ENCODE data around the gene OR5K1.

Gene OR5K1

DNA sequence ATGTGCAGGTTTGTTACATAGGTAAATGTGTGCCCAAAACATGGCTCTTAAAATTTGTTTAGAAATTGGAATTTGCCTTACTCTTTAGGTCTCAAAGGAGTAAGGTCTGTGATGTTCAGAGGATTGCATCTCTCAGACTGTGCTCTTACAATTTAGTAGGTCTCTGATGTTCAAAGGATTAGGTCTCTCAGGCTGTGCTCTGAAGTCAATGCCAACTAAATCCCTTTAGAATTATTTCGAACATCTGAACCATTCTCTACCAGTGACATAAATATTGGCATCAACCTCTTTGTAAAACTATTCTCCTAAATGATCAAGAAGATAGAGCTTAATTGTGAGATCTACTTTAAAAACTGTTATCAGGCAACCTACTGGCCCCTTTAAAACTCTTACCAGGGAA, at the start of gene OR5K1:
Gene OR5K1, plus strand, starts transcription at position 301 of the 400 bp plus-strand sequence. CDS start 6,376 bp downstream, outside the sequence.
- Mint-ChIP-seq H3K9me3 (peaks cover 7% of the 10 kb centered on the region), H3K27ac (no peak within 1 kb of the TSS), H3K27me3 (ENCODE audit: low read depth) (peaks cover 11% of the 10 kb centered on the region), H3K4me1 (ENCODE audit: low read depth) (no peaks in the 10 kb centered on the region), H3K36me3 (ENCODE audit: low read depth) (peaks cover 1% of the 10 kb centered on the region), H3K4me3 (no peak within 1 kb of the TSS)

DNA sequence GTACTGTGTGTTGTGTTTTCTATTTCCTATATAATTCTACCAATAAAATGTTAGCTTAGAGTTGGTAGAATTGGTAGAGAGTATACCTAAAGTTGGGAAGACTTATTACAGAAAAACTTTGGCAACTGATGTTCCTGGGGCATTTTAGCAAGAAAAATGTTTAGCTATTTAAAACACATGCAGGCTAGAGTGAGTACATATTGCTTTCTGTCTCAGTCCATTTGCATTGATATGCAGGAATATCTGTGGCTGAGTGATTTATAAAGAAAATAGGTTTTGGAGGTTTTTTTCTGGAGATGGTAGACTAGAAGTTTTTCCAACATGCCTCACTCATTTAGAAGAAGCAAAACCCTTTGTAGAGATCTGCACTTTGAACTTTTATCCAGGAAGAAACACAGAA, 30.4 kb upstream of the OR5K1 start:
- Mint-ChIP-seq H3K27ac (no peak overlapping the region), H3K9me3 (peaks cover 23% of the 10 kb centered on the region), H3K4me3 (no peak overlapping the region), H3K4me1 (ENCODE audit: low read depth) (no peaks in the 10 kb centered on the region), H3K27me3 (ENCODE audit: low read depth) (no peaks in the 10 kb centered on the region), H3K36me3 (ENCODE audit: low read depth) (peaks cover 4% of the 10 kb centered on the region)

DNA sequence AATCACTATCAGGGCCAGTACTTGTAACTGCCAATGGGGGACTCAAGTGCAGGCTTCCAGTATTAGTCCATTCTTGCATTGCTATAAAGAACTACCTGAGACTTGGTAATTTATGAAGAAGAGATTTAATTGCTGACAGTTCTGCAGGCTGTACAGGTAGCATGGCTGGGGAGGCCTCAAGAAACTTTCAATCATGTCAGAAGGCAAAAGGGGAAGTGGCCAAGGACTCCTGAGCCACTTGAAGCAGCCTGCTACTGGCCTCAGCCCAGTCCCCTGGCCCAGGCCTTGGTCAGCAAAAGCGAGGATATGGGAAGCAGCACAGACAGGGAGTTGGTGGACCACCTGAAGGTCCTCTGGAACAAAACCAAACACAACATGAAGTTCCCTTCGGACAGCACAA, 29.2 kb upstream of the OR5K1 start:
- H3K36me3 Mint-ChIP-seq (ENCODE audit: low read depth), result peaks cover 4% of the 10 kb centered on the region
- no peak overlapping the region for H3K27ac Mint-ChIP-seq
- H3K4me1 Mint-ChIP-seq (ENCODE audit: low read depth), result no peaks in the 10 kb centered on the region
- H3K9me3 Mint-ChIP-seq, result peaks cover 23% of the 10 kb centered on the region
- peaks cover 6% of the 10 kb centered on the region for H3K27me3 Mint-ChIP-seq (ENCODE audit: low read depth)
- no peak overlapping the region for H3K4me3 Mint-ChIP-seq

DNA sequence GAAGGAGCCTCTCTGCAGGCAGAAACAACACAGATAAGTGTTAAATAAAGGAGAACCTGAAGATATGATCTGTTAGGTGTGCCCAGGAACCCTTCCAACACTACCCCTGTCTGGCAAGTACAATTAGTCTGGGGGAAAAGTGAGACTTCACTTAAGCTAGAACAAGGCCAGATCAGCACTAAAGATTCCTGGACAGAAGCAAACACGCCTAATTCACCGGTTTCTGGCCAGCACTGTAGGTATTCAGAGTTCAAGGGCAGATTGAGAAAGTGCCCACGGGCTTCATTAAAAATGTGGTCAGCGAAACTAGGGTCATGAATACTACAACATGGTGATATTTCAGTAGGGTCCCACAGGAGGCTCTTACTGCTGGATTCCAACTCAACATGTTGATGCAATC, 28.6 kb upstream of the OR5K1 start:
- Mint-ChIP-seq H3K4me1 (ENCODE audit: low read depth) (no peaks in the 10 kb centered on the region), H3K27ac (no peak overlapping the region), H3K9me3 (peaks cover 16% of the 10 kb centered on the region), H3K27me3 (ENCODE audit: low read depth) (peaks cover 6% of the 10 kb centered on the region), H3K4me3 (no peak overlapping the region), H3K36me3 (ENCODE audit: low read depth) (no peaks in the 10 kb centered on the region)

DNA sequence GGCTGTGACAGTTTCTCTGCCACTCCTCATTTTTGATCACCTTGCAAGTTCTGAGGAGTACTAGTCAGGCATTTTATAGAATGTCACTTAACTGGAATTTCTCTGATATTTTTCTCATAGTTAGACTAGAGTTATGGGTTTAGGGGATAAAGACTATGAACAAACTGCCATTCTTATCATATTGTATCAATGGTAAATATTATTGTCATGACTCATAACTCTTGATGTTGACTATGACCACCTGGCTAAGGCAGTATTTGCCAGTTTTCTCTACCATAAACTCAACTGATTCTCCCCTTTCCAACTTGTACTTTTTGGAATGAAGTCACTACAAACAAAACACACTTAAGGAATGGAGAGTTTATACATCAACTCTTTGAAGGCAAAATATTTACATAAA, 22.7 kb upstream of the OR5K1 start:
- no peaks in the 10 kb centered on the region for H3K9me3 Mint-ChIP-seq
- H3K27me3 Mint-ChIP-seq (ENCODE audit: low read depth), result peaks cover 50% of the 10 kb centered on the region
- no peaks in the 10 kb centered on the region for H3K4me1 Mint-ChIP-seq (ENCODE audit: low read depth)
- H3K4me3 Mint-ChIP-seq, result no peak overlapping the region
- no peak overlapping the region for H3K27ac Mint-ChIP-seq
- no peaks in the 10 kb centered on the region for H3K36me3 Mint-ChIP-seq (ENCODE audit: low read depth)

DNA sequence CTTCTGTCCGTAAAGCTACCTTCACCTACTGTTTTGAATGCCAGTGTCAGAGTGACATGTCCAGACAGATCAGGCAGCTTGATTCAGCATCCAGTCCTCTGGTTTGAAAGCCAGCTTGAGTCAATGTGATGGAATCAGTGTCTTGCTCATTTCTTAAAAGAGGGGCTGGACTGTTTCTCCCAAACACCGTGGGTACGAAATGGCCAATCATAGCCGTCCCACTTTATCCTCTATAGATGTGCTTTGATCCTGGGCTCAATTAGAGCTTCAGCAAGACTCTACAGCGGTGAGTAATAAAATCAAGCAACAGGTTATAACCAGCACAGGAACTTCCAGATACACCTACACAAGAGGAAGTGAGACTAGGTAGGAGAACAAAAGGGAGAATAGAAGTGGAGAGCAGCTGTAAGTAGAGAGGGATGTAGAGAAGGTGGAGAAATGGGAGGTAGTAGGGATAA, 17.0 kb upstream of the OR5K1 start:
- Mint-ChIP-seq H3K4me3 (no peak overlapping the region), H3K36me3 (ENCODE audit: low read depth) (peaks cover 1% of the 10 kb centered on the region), H3K9me3 (no peaks in the 10 kb centered on the region), H3K4me1 (ENCODE audit: low read depth) (peaks cover 8% of the 10 kb centered on the region), H3K27me3 (ENCODE audit: low read depth) (peaks cover 40% of the 10 kb centered on the region), H3K27ac (no peak overlapping the region)

DNA sequence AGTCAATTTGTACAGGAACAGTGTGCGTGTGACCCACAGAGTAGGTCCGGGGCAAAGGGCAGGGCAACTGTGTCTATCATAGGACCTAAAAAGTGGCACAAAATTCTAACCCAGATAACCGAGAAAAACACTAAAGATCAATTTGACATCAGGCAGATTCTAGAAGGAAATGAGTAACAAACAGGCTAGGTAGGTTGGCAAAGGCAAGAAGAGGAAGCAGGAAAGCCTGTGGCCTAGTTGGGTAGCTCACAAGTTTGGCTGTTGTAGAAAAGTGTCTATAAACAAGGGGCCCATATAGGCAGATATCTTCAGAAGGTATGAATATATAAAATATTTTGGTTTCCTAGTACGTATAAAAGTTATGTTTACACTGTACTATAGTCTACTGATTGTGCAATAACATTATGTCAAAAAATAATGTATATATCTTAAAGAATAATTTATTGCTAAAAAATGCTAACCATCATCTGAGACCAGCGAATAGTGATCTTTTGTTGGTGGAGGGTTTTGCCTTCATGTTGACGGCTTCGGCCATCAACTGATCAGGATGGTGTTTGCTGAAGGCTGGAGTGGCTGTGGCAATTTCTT, 13.3 kb upstream of the OR5K1 start:
- Mint-ChIP-seq H3K4me1 (ENCODE audit: low read depth) (peaks cover 8% of the 10 kb centered on the region), H3K4me3 (no peak overlapping the region), H3K27me3 (ENCODE audit: low read depth) (peaks cover 18% of the 10 kb centered on the region), H3K9me3 (no peaks in the 10 kb centered on the region), H3K36me3 (ENCODE audit: low read depth) (peaks cover 1% of the 10 kb centered on the region), H3K27ac (no peak overlapping the region)

DNA sequence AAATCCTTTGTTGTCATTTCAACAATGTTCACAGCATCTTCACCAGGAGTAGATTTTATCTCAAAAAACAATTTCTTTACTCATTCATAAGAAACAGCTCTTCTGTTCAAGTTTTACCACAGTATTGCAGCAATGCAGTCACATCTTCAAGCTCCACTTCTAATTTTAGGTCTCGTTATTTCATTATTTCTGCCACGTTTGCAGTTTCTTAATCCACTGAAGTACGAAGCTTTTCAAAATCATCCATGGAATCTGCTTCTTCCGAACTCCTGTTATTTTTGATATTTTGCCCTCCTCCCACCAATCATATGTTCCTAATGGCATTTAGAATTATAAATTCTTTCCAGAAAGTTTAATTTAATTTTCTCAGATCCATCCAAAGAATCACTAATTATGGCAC, 12.6 kb upstream of the OR5K1 start:
- no peak overlapping the region for H3K4me3 Mint-ChIP-seq
- H3K4me1 Mint-ChIP-seq (ENCODE audit: low read depth), result peaks cover 8% of the 10 kb centered on the region
- peaks cover 1% of the 10 kb centered on the region for H3K36me3 Mint-ChIP-seq (ENCODE audit: low read depth)
- H3K27ac Mint-ChIP-seq, result no peak overlapping the region
- no peaks in the 10 kb centered on the region for H3K9me3 Mint-ChIP-seq
- H3K27me3 Mint-ChIP-seq (ENCODE audit: low read depth), result peaks cover 17% of the 10 kb centered on the region

DNA sequence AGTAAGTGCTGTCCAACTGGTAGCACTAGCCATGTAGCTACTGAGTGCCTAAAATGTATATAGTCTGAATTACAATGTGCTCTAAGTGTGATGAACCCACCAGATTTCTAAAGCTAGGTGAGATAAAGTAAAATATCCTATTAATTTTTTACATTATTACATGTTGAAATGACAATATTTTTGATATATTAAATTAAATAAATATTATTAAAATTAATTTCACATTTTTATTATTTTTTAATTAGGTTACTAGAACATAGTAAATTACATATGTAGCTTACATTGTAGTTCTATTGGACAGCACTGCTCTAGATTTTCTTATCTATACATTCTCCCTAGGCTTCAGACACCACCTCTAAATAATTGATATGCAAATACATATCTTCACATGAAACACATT, 9.2 kb upstream of the OR5K1 start:
- peaks cover 3% of the 10 kb centered on the region for H3K4me1 Mint-ChIP-seq (ENCODE audit: low read depth)
- H3K27me3 Mint-ChIP-seq (ENCODE audit: low read depth), result peaks cover 14% of the 10 kb centered on the region
- H3K36me3 Mint-ChIP-seq (ENCODE audit: low read depth), result peaks cover under 1% of the 10 kb centered on the region
- peaks cover 2% of the 10 kb centered on the region for H3K9me3 Mint-ChIP-seq
- no peak overlapping the region for H3K4me3 Mint-ChIP-seq
- no peak overlapping the region for H3K27ac Mint-ChIP-seq

DNA sequence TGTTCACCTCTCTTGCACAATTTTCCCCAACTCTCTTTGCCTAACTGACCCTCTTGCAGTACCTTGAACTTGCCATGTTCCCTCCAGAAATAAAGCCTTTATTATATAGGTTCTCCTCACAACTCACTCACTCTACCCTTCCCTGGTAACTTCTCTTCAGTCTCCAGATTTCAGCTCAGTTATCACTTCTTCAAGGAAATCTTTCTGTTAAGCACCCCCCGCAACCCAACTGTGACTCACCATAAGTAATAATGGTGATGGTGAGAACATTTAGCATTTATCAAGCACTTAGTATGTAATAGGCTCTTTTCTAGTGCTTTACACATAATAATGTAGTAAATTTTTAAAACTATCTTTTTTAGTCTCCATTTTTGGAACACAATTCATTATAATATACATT, 8.1 kb upstream of the OR5K1 start:
- H3K9me3 Mint-ChIP-seq, result peaks cover 5% of the 10 kb centered on the region
- no peak overlapping the region for H3K4me3 Mint-ChIP-seq
- peaks cover 1% of the 10 kb centered on the region for H3K36me3 Mint-ChIP-seq (ENCODE audit: low read depth)
- no peak overlapping the region for H3K27ac Mint-ChIP-seq
- H3K27me3 Mint-ChIP-seq (ENCODE audit: low read depth), result peaks cover 14% of the 10 kb centered on the region
- no peaks in the 10 kb centered on the region for H3K4me1 Mint-ChIP-seq (ENCODE audit: low read depth)

DNA sequence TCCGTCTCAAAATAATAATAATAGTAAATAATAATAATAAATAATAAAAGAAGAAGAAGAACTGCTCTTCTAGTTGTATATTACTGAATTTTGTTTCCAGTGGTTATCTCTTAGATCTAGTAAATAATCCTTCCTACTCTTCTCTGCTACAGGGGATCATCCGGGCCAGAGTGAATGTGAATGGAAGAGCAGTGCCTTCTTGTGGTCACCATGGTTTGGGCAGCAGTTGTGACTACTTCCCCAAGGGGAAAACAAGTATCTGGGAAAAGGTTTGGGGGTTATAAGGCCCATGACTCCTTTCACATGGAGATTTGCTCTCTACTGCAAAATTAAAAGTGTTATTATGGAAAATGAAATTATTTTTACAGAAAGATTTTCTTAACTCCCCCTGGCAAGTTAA, 5.5 kb upstream of the OR5K1 start:
- H3K9me3 Mint-ChIP-seq, result peaks cover 5% of the 10 kb centered on the region
- peaks cover 19% of the 10 kb centered on the region for H3K27me3 Mint-ChIP-seq (ENCODE audit: low read depth)
- H3K4me3 Mint-ChIP-seq, result no peak overlapping the region
- peaks cover 1% of the 10 kb centered on the region for H3K36me3 Mint-ChIP-seq (ENCODE audit: low read depth)
- H3K27ac Mint-ChIP-seq, result no peak overlapping the region
- no peaks in the 10 kb centered on the region for H3K4me1 Mint-ChIP-seq (ENCODE audit: low read depth)

DNA sequence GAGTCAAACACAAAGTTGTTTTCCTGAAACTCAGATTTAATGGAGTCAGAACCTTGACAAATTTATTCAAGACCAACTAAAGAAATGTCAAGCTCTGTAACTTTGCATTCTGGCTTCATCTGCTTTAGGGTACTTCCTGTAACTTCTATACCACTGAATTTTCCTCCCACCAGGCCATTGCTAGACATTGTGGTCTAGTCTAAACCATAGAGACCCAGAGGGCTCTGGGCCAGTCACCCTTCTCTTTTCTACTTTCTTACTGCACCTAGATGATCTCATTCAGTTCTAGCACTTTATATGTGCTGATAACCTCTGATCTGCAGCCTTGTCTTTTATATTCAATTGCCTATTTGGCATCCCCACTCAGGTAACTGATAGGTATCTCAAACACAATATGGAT, 2.8 kb upstream of the OR5K1 start:
- Mint-ChIP-seq H3K36me3 (ENCODE audit: low read depth) (peaks cover 1% of the 10 kb centered on the region), H3K4me3 (no peak overlapping the region), H3K27me3 (ENCODE audit: low read depth) (peaks cover 14% of the 10 kb centered on the region), H3K9me3 (peaks cover 5% of the 10 kb centered on the region), H3K27ac (no peak overlapping the region), H3K4me1 (ENCODE audit: low read depth) (no peaks in the 10 kb centered on the region)

DNA sequence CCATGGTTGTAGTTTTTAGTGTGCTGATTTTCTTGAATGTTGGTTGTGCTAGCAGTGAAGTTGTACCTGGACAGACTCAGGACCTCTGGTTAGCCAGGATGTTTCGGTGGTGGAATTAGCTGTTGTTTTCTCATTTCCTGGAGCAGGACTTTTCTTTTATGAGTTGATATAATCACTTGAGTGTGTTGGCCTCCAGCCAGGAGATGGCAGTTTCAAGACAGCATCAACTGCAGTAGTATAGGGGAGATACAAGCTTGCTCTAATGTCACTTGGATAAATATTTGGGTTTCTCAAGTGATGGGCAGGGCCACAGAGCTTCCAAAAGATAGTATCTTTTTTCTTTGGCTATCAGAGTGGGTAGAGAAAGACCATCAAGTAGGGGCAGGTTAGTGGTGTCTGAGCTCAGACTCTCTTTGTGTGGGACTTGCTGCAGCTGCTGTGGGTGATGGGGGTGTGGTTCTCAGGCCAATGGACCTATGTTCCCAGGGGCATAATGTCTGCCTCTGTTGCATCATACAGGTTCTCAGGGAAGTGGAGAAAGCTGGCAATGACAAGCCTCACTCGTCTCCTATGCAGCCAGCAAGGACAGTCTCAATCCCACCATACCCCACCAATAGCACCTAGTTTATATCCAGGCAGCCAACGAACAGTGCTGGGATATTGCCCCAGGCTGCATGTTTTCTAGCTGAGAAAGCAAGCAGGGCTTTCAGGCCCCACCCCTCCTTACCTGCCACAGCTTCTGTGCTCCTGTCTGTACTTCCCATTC, 19.9 kb downstream of the OR5K1 start:
- Mint-ChIP-seq H3K4me3 (no peak overlapping the region), H3K27ac (no peak overlapping the region)

DNA sequence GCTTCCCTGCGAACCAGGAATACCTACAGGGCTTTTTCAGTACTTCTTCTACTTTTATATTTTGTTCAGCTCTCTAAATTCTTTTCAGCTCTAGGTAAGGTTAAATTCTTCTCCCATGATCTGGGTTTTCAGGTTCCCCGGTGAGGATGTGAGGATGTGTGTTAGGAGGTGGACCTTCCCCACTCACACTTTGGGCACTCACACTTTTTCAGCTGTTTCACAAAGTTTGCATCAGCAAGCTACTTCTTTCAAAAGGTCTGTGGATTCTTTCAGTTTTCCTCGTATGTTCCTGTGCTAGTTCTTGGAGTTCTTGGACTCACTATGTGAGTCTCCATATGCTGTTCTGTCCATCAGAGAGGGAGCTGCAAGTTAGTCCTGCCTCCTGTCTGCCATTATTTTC, 20.6 kb downstream of the OR5K1 start:
- Mint-ChIP-seq H3K4me3 (no peak overlapping the region), H3K4me1 (ENCODE audit: low read depth) (peaks cover 4% of the 10 kb centered on the region), H3K9me3 (peaks cover 53% of the 10 kb centered on the region), H3K27ac (no peak overlapping the region), H3K36me3 (ENCODE audit: low read depth) (peaks cover 7% of the 10 kb centered on the region), H3K27me3 (ENCODE audit: low read depth) (peaks cover 30% of the 10 kb centered on the region)

More for the DNA sequence above, 19.9 kb downstream of the OR5K1 start:
- peaks cover 48% of the 10 kb centered on the region for H3K9me3 Mint-ChIP-seq
- peaks cover 24% of the 10 kb centered on the region for H3K27me3 Mint-ChIP-seq (ENCODE audit: low read depth)
- H3K36me3 Mint-ChIP-seq (ENCODE audit: low read depth), result peaks cover 6% of the 10 kb centered on the region
- peaks cover 4% of the 10 kb centered on the region for H3K4me1 Mint-ChIP-seq (ENCODE audit: low read depth)

DNA sequence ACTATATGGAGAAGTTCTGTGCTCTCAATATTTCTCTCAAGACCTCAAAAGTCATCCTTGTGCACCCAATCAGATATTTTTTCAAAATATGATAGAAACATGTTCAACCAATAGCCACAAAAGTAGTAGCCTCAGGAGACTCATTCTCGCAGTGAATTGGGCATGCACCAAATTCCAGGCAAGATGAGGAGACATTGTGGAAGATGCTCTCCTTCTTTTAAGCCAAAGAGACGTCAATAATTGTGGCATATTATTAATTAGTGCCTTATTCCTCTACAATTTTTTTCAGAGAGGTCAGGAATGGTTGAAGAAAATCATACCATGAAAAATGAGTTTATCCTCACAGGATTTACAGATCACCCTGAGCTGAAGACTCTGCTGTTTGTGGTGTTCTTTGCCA, 34.4 kb downstream of the OR5K1 start, which contains the start of gene OR5K2:
Gene OR5K2, plus strand, starts transcription at position 301 of the 400 bp plus-strand sequence. Its CDS starts 0 bp downstream, at position 301.
- H3K4me3 Mint-ChIP-seq, result no peak within 1 kb of the TSS
- H3K9me3 Mint-ChIP-seq, result no peaks in the 10 kb centered on the region
- peaks cover 6% of the 10 kb centered on the region for H3K36me3 Mint-ChIP-seq (ENCODE audit: low read depth)
- no peaks in the 10 kb centered on the region for H3K4me1 Mint-ChIP-seq (ENCODE audit: low read depth)
- peaks cover 22% of the 10 kb centered on the region for H3K27me3 Mint-ChIP-seq (ENCODE audit: low read depth)
- no peak within 1 kb of the TSS for H3K27ac Mint-ChIP-seq
